ES-I3 (cell line): ENCODE data around the gene NIPBL.

Experiments used
- H3K36me3 ChIP-seq: 2 replicates; pipeline ENCODE4 v1.6.1; 2013; ENCODE audit warnings: mild to moderate bottlenecking, low read length, control low read depth, moderate library complexity; ENCODE audit not compliant: insufficient read depth
- H3K4me1 ChIP-seq: 2 replicates; pipeline ENCODE4 v1.6.1; 2013; ENCODE audit warnings: mild to moderate bottlenecking, control low read depth, low read length; ENCODE audit not compliant: insufficient read depth
- H3K9ac ChIP-seq: 2 replicates; pipeline ENCODE4 v1.6.1; 2013; ENCODE audit warnings: low read depth, mild to moderate bottlenecking, low read length, moderate library complexity
- H3K9me3 ChIP-seq: 2 replicates; pipeline ENCODE4 v1.6.1; 2013; ENCODE audit warnings: mild to moderate bottlenecking, low read length, moderate library complexity; ENCODE audit not compliant: control insufficient read depth, insufficient read depth

NIPBL gene

DNA sequence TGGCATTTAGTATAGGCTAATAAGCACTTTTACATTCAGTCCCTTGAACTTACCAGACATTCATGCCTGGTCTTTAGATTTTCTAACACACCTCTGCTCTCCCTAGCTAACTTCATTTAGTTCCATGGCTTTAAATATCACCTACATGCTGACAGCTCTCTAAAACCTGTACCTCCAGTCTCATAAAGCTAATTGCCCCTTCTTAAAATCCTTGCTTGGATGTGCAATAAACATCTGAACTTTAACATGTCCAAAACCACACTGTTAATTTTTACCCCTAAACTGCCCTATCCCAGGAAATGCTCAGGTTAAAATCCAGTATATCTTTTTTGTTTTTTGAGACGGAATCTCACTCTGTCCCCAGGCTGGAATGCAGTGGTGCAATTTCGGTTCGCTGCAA, 232.8 kb downstream of the NIPBL start:
- no peaks in the 10 kb centered on the region for H3K9me3 ChIP-seq
- H3K9ac ChIP-seq = no peak overlapping the region
- no peaks in the 10 kb centered on the region for H3K4me1 ChIP-seq
- H3K36me3 ChIP-seq = no peaks in the 10 kb centered on the region

DNA sequence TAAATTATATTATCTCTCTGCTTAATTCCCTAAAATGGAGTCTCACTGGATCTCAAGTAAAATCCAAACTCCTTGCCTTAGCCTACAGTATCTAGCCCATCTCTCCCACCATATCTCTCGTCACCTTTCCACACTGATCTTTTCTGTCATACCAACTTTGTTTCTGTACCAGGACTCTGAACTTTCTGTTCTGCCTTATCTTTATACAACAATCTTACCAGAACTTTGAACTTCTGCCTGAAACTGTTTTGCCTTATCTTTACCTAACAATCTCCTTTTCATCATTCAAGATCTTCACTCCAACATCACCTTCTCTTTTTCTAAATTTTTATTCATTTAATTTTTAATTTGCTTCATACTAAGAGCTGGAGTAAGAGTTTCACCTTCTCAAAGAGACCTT, 233.6 kb downstream of the NIPBL start:
- no peaks in the 10 kb centered on the region for H3K4me1 ChIP-seq
- H3K9me3 ChIP-seq = no peaks in the 10 kb centered on the region
- H3K36me3 ChIP-seq = no peaks in the 10 kb centered on the region
- no peak overlapping the region for H3K9ac ChIP-seq

DNA sequence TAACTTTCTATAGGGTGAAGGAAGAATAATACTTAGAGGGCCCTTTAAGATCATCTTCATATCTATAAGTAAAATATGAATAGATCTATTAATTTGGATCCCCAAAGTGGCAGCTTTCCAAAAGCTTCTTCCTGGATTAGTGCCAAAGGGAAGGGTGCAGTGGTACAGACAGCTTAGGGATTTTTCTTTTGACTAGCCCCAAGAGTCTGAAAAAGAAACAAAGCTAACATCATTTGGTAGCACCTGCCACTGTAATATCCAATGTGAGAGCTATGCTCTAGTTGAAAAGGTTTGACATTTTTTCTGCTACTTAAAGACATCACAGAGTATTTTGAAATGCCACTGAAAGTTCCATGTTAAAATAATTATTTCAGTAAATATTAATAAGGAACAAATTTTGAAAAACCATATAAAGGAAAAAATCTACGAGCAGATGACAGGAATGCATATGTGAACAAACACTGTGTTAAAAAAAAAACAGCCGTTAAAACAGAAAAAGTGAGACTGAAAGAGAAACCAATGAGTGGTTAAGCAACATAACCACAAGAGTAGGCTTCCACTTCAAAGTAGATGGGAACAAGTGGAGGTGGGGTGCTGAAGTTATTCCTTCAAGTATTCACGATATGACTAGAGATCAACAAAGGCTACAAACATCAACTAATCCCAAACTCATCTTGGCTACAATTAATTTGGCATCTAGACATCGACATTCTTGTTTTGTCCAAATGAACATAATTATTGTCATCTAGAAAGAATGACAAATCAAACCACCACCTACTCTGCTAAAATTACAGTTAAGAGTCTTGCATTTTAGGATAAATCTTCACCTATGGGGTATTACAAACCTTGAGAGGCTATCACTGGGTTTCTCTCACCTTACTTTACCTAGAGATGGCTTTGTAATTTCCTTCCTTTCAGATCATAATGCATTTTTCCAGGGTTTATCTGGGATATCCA, 235.1 kb downstream of the NIPBL start:
- no peaks in the 10 kb centered on the region for H3K9me3 ChIP-seq
- no peaks in the 10 kb centered on the region for H3K4me1 ChIP-seq
- H3K9ac ChIP-seq = no peak overlapping the region
- H3K36me3 ChIP-seq = no peaks in the 10 kb centered on the region

DNA sequence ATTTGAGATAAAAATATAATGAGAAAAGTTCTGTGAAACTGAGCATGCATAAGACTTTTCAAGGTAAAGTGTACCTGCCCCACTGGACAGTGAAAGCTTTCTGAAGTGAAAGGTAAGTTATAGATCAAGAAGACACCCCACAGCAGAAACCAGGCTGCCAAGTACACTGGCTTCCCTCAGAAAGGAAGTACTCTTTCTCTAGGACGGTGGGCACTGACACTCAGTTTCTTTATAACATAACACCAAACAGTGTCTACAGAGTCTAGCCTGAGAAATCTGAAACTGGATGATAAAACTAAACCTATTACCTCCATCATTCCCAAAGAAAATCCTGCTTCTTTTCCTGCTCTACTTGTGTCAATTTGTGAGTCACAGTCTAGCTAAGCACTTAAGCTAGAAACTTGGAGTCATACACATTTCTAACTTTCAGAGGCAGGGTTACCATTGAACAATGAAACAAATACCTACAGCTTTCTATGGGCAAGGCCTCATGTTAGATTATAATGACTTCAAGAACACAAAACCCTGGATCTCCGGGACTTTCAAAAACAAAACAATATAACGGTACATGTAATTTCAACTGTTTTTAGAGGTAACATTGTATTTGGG, 235.9 kb downstream of the NIPBL start:
- no peaks in the 10 kb centered on the region for H3K9me3 ChIP-seq
- no peaks in the 10 kb centered on the region for H3K4me1 ChIP-seq
- H3K9ac ChIP-seq = no peak overlapping the region
- no peaks in the 10 kb centered on the region for H3K36me3 ChIP-seq
